HG02759 (cell line): ENCODE measurements around the gene DSG1.
"Not testable (repeated sequence)": the region's sequence is repeated elsewhere in the genome, so short reads cannot be mapped to it uniquely, and the experiment has no call there.

Source experiments
- ATAC-seq: cut with Tn5 transposase; IDR thresholded peaks from one replicate; pipeline ENCODE4 v1.9.1; 2021; ENCODE audit warnings: mild to moderate bottlenecking, moderate library complexity; ENCODE audit not compliant: unreplicated experiment

DSG1 gene

DNA sequence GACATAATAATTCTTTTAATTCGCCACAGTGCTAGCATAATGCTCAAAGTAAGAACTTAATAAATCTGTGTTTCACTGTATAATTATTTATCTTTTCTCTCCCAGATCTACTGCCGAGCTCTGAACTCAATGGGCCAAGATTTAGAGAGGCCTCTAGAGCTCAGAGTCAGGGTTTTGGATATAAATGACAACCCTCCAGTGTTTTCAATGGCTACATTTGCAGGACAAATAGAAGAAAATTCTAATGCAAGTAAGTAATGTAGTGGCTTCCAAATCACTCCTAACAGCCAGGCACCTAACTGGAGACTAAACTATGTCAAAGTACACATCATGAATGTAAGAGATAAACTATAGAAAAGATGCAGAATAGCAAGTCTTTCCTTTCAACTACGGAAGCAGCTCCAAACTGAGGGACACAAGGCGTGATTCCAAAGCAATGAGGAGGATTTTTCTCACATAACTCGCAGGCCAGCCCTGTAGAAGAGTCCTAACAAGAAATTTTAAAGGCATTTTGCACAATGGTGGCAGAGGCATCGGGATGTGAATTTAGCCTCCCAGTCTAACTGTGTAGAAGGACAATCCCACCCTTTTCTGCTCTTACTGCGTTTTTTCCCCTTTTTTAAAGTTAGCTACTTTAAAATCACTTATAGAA lies 12.0 kb downstream of the DSG1 start:
- ATAC-seq = no peak

DNA sequence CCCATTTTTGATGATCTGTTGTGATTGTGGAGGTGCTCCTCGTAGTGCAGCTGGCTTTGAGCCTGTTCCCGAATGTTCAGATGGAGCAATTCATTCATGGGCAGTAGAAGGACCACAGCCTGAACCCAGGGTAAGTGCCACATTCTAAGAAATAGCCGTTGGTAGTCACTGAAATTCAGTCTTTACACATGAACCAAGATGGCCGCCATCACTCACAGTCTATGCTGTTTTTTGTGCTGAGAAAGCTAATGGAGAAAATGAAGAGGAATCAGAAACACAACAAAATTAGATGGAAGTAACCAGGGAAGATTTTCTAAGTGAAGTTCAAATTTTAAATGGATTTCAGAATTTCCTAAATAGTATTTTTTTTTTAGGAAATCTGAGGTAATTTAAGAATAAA lies 25.5 kb downstream of the DSG1 start:
- ATAC-seq = no peak

DNA sequence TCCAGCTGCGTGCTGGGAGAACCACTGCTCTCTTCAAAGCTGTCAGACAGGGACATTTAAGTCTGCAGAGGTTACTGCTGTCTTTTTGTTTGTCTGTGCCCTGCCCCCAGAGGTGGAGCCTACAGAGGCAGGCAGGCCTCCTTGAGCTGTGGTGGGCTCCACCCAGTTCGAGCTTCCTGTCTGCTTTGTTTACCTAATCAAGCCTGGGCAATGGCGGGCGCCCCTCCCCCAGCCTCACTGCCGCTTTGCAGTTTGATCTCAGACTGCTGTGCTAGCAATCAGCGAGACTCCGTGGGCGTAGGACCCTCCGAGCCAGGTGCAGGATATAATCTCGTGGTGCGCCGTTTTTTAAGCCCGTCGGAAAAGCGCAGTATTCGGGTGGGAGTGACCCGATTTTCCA lies 35.4 kb downstream of the DSG1 start:
- not testable (repeated sequence) for ATAC-seq

DNA sequence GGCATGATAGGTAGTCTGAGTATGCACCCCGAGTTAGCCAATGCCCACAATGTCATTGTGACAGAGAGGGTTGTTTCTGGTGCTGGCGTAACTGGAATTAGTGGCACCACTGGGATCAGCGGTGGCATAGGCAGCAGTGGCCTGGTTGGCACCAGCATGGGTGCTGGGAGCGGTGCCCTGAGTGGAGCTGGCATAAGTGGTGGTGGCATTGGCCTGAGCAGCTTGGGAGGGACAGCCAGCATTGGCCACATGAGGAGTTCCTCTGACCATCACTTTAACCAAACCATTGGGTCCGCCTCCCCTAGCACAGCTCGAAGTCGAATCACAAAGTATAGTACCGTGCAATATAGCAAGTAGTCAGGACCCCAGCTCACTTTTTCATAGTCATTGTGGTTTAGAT lies 37.0 kb downstream of the DSG1 start:
- ATAC-seq = no peak

DNA sequence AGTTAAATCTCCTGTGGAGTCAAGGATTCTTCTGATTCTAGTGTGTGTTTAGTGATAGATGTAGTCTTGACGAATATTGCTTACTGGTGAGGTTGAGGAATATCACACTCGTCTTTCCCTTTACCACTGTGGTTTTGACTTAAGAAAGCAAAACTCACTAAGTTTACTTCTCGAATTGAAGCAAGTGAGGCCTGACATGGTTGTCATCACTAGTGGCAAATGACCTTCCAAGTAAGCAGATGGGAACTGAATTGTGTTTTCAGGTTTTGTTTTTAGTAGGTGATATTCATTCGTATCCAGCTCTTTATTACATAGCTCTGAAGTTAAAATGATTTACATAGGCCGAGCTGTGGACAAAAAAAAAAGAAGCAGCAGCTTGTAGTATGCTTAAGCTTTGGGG lies 38.1 kb downstream of the DSG1 start:
- no peak for ATAC-seq

DNA sequence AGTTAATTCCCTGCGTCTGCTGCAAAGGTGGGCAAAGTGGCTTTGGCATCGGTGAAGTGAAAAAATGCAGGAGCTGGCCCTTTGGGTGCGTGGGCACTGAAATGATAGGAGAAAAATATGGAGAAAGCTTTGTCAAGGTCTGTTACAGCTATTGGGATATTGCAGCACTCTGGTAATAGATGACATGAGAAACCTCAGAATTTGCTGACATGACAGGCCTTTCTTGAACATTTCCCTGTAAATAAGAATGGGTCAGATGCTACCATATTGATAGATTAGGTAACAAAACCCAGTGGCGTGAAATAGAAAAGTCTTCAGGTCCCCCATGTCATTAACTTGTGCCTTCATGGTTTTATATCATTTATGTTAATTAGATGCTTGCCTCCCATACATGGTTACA lies 46.2 kb downstream of the DSG1 start:
- ATAC-seq = no peak

DNA sequence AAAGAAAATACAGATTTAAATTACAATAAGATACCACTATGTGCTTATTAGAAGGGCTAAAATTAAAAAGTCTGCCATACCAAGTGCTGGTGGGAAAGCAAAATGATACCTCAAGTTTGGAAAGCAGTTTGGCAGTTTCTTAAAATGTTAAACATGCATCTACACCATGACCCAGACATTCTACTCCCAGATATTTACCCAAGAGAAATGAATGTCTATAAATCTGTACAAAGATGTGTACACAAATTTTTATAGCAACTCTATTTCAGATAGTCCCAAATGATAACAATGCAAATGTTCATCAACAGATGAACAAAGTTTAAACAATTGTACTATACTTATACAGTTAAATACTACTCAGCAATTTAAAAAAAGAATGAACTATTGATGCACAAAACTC lies 51.5 kb downstream of the DSG1 start:
- no peak for ATAC-seq

DNA sequence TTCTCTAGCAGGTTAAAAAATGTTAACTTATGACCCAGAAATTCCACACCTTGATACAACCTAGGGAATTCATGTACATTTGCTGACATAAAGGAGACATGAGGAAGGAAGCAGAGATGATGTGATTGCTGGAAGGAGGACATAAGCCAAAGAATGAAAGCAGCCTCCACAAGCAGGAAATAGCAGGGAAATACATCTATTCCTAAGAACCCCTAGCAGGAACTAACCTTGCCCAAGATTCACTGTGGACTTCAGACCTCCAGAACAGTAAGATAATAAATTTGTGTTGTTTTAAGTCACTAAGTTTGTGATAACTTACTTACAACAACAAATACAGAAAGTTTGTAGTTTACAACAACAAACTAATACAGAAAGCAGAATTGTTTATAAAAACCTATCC lies 54.0 kb downstream of the DSG1 start:
- no peak for ATAC-seq

DNA sequence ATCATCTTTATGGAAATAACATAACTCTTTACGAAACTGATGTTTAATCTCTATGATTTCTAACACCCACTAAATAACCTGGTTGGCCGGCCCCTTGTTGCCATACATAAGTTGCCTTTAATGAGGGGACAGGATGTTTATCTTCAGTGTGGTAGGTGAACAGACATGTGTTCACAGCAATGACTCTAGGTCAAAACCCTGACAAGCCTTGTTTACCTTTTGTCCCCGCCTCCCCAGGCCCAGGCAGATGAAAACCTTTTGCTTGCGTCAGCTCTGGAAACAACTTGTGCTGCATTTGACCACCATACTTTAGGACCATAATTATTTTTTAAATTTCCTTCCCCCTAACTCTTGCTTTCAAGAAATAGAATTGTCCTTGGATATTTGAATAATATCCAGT lies 55.7 kb downstream of the DSG1 start:
- ATAC-seq = no peak

DNA sequence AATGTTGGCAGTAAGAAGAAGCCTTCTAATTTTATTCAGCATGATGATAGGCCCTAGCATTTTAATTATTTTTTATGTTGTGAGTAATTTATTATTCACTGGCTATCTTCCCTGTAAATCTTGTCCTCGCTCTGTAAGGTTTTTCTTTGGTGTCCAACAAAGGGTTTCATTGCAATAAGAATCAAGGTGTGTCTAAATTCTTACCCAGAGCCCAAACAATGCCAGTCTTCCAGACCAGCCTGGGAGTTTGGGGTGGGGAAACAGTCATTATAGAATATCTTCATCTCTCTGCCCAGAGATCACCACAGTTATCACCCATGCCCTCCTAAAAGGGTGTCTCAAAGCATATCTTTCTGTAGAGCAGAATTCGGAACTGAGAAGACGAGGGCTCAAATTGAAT lies 58.5 kb downstream of the DSG1 start, which contains the start of gene DSG4:
DSG4 (plus strand) TSS at position 301 of the 400 bp plus-strand sequence. CDS start 135 bp downstream, outside the sequence.
- no peak for ATAC-seq

DNA sequence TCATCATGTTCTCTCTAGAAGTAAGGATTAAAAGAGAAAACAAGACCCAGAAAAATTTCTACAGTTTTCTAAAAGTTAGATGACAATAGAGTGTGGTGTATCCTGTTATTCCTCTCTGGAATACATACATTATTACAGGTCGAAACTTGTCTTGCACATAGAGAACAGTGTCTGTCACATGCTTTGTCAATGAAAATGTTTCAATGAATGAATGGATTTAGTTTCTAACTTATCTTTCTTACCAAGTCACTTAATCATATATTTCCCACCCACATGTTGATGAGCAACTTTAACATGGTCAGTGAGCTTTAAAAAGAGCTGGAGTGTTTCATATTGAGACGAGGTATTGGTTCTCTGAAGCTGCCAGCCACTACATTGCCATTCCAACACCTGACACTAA lies 63.0 kb downstream of the DSG1 start:
- ATAC-seq = no peak

DNA sequence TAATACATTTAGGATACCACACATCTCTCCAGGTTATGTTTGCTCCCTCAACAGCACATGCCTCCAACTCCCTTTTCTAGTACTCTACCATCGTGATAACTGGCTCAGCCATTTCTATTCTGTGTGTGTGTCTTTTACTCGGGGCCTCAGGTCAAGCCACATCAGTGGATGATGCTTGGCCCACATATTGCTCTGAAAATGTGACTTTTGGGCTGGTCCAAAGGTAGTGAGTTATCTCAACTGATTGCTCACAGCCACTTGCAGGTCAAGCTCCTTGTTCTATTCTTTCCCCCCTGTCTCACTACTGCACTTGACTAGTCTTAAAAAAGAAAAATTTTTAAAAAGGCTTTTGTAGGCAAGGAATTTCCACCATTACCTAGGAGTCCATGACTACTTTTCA lies 64.1 kb downstream of the DSG1 start:
- ATAC-seq = no peak

DNA sequence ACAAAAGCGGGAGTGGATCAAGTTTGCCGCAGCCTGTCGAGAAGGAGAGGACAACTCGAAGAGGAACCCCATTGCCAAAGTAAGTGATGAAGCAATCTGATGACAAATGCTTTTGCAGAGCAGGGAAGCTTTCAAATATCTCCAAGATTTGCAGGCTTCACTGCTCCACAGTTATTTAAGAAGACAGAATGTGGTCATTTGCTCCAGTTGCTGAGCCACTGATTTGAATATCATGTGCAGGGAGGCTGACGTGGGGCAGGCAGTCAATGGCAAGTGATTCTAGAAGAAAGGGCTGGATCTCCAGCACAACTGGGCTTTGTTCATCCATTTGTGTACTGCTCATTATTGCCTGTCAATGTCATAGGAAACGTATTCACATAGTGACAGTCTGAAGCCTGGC lies 68.8 kb downstream of the DSG1 start:
- no peak for ATAC-seq

DNA sequence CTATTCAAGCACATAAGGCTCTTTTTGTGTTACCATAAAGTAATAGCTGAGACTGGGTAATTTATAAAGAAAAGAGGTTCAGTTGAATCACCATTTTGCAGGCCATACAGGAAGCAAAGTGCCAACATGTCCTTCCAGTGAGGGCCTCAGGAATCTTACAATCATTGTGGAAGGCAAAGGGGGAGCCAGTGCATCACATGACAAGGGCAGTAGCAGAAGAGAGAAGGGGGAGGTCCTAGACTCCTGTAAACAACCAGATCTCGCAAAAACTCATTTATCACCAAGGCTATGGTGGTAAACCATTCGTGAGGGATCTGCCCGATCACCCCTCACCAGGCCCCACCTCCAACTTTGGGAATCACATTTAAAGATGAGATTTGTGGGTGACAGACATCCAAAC lies 75.3 kb downstream of the DSG1 start:
- no peak for ATAC-seq

DNA sequence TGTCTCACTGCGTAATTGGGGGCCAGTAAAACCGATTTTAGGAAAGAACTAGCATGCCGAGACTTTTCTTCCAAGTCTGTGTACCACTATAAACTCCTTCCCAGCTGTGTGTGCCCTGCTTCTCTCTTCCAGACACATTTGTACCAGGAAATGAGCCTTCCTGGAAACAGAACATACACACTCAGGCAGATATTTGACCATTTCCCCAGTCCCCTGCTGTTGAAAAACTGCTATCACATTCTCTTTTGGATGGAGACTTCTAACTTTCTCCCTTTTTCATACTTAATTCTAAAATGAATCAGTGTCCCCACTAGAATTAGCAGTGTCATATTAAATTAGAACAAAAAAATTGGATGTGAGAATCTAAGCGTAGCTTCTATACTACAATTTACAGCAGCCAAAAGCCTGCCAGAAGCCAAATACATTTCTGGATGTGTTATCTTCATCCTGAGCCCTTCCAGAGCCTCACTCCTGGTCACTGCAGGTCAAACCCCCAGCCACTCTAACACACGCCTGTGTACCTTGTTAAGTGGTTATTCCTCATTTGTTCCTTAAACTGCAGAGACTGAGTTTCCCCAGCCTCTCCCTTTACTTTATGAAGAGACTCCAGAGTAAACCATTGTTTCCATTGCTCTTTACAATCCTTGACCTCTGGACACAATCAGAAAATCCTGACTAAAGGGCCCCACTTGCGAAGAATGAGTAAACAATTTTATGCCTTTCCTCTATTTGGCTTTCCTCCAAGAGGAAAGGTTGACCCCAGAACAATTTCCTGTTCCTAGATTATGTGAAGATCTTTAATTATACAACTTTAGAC lies 79.0 kb downstream of the DSG1 start:
- ATAC-seq = no peak

DNA sequence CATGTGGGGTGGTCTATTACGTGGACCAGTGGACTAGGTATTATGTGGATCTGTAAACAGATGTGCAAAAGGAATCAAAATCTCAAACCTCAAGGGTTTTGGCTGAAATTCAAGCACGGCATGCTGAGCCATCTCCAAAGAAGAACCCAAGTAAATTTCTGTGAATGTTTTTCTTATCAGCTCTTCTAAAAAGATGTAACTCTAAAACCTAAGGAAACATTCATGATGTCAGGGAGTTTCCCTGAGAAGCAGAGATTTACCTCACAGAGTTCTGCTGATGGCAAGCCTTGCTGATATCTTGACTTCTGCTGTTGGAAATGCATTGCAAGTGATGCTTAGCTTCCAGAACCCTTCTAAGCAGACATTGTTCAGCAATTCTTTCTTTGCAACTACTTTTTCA lies 80.2 kb downstream of the DSG1 start:
- ATAC-seq = no peak

DNA sequence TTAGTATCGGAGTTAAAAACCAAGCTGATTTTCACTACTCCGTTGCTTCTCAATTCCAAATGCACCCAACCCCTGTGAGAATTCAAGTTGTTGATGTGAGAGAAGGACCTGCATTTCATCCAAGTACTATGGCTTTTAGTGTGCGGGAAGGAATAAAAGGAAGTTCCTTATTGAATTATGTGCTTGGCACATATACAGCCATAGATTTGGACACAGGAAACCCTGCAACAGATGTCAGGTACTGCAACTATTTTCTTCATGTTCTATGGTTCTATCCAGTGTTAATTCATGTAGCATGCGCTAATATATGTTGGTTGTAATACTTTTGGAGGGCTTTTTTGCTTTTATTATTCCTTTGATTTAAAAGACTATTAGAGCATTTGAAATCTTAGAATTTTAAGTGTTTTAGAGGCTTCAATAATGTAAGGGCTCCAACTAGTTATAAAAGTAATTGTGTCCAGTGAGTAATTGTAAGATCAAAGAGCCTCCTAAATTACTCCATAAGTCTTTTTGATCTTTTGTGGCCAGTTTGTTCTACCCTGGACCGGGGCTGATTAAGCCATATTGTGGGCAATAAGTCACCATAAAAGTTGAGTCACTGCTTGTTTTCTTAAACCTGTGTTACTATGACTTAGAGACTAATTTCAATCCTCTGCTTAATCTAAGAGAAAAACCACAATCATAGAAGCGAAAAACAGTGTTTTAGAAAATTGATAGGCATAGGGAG lies 81.5 kb downstream of the DSG1 start:
- ATAC-seq = no peak

DNA sequence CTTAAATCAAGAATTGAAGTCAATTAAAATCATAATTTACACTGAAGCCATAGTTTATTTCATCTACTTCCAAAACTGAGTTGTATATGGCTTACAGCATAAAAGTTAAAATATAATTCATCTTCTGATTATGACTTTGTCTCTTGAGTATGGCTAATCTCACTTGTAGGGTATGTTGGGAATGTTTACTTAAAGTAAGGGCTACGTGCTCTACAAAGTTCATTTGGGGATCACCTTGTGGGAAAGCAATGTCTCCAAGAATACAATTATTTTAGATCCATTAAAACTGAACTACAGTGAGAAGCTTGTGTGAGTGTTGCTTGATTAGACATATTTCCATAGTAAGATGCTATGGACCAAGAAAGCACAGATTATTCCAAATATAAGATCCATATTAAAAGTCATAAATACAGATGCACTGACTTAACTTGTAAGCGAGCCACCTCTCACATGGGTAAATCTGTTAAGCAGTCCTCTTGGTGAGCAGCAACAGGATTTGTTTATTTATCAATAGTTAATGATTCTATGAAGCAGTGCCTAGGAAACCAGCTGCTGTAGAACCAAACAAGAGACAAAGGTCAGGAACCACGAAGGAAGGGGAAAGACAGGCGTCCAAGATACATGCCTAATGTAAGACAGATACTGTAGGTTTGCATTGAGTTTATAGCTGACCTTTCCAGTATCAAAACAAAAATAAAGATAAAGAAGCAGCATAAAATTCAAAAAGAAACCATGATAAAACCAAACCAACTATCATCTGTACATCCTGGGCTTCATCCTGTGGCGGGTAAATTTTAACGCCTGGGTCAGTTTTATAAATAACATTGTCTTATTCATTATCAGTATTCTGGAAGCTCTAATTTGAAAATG lies 83.4 kb downstream of the DSG1 start:
- ATAC-seq = no peak

DNA sequence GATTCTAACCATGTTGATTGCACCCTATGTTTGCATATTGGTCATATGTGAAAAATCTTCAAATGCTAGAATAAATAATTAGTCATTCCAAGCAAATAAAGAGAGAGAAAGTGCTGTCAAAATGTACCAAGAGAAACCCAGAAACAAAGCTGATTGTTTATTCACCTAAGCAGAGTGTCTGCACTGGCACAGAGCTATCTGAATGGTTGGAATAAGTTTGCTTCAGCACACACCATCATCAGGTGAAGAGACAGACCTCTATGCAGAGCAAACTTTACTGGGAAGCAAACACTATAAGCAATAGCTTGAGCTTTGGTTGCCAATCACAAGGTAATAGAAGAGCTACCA lies 84.0 kb downstream of the DSG1 start:
- ATAC-seq = no peak

DNA sequence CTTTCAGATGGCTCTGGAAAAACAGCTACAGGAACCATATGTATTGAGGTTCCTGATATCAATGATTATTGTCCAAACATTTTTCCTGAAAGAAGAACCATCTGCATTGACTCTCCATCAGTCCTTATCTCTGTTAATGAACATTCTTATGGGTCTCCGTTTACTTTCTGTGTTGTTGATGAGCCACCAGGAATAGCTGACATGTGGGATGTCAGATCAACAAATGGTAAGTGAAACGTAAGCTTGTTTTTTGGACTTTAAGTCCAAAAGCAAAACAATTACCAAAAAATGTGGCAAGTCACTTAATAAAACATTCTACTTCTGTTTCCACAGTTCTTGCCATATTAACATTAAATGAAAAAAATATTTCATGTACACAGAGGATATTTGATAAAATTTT lies 85.4 kb downstream of the DSG1 start:
- no peak for ATAC-seq
